Panc1 (cell line): ENCODE data around the gene ZBP1. TPM values are rescaled to one million over a fixed set of nuclear protein-coding genes. Genes with fewer than 3 reads are reported as not detected.

ENCODE experiments used
- ATAC-seq: fragments of 200-7000 bp; cut with Tn5 transposase; 2 replicates; pipeline ENCODE4 v1.9.1; 2020; ENCODE audit warnings: mild to moderate bottlenecking, moderate library complexity
- BruUV-seq: library from RNA; stranded (reverse); fragments of 400-500 nt; replicated peaks from 2 replicates; lab custom pipeline; 2021; lab: Mats Ljungman, UMichigan
- CTCF ChIA-PET: fragments of 300-600 bp; sonication (Branson Sonifier 250); formaldehyde crosslinking; loops from one replicate; lab custom pipeline; 2022; ENCODE audit warnings: antibody characterized with exemption; lab: Charles Lee
- POLR2A ChIA-PET: fragments of 300-600 bp; sonication (Branson Sonifier 250); formaldehyde crosslinking; loops from one replicate; lab custom pipeline; 2022; ENCODE audit warnings: antibody characterized with exemption; lab: Charles Lee
- DNase-seq: peaks from one replicate; pipeline ENCODE4 v3.0.0-alpha.2; 2010; ENCODE audit warnings: low read depth, low spot score
- H3K27ac ChIP-seq: 2 replicates; pipeline ENCODE4 v1.5.1; 2011; ENCODE audit warnings: mild to moderate bottlenecking, low read length, inconsistent platforms
- H3K27me3 ChIP-seq: fragments of 200-500 bp; sonication (Bioruptor generic); 2 replicates; pipeline ENCODE4 v1.6.0; 2014; ENCODE audit warnings: low read length, inconsistent platforms; ENCODE audit not compliant: control insufficient read depth, insufficient read depth
- H3K36me3 ChIP-seq: fragments of 200-500 bp; sonication (Bioruptor generic); 2 replicates; pipeline ENCODE4 v1.5.1; 2014; ENCODE audit warnings: inconsistent platforms, mild to moderate bottlenecking, low read length, moderate library complexity; ENCODE audit not compliant: control insufficient read depth, insufficient read depth
- H3K4me1 ChIP-seq: 2 replicates; pipeline ENCODE4 v1.5.1; 2011; ENCODE audit warnings: inconsistent platforms, mild to moderate bottlenecking, low read length, moderate library complexity; ENCODE audit not compliant: control insufficient read depth, insufficient read depth
- H3K4me3 ChIP-seq, 2 experiments: 2 replicates each; pipeline ENCODE4 v1.5.1; 2011 to 2012; ENCODE audit warnings: low read depth in 2 of 2, low read length in 2 of 2, mild to moderate bottlenecking in 2 of 2, inconsistent platforms in 1 of 2, moderate library complexity in 1 of 2
- H3K9me3 ChIP-seq: fragments of 200-500 bp; sonication (Bioruptor generic); 2 replicates; pipeline ENCODE4 v1.5.1; 2014; ENCODE audit warnings: low read depth, mild to moderate bottlenecking, inconsistent platforms, low read length, moderate library complexity; ENCODE audit not compliant: control insufficient read depth, insufficient read depth
- POLR2AphosphoS5 ChIP-seq: IDR thresholded peaks from 2 replicates; pipeline ENCODE4 v1.6.1; 2012; ENCODE audit warnings: mild to moderate bottlenecking, low read depth, low read length, moderate library complexity
- SIN3A ChIP-seq: IDR thresholded peaks from 2 replicates; pipeline ENCODE4 v1.6.1; 2012; ENCODE audit warnings: low read depth, mild to moderate bottlenecking, low read length, moderate library complexity, borderline replicate concordance; ENCODE audit not compliant: insufficient read depth
- TCF7L2 ChIP-seq: IDR thresholded peaks from 2 replicates; pipeline ENCODE4 v1.6.1; 2011; ENCODE audit warnings: mild to moderate bottlenecking, low read depth, low read length, inconsistent platforms
- in situ Hi-C: cut with HindIII; loops from 2 replicates; pipeline ENCODE4 v1.10.0; 2016; ENCODE audit warnings: low sequenced_read_pairs, low pct_unique_long_range_greater_than_20kb
- intact Hi-C: fragments of 100-400 bp; cut with micrococcal nuclease; formaldehyde crosslinking; loops from one replicate; pipeline ENCODE4 v1.10.0; 2022; ENCODE audit not compliant: unreplicated experiment
- total RNA-seq: library from RNA; stranded (reverse); gene quantifications from one replicate; pipeline ENCODE4 v1.2.1, GENCODE V29; 2021; ENCODE audit not compliant: unreplicated experiment
- TF ChIP-seq, protein P1 (sequence below): fragments of 450-650 bp; IDR thresholded peaks from 2 replicates; pipeline ENCODE4 v1.5.1; 2017; ENCODE audit warnings: mild to moderate bottlenecking
- TF ChIP-seq, protein P2 (sequence below), 2 experiments: IDR thresholded peaks; 2 replicates each; pipeline ENCODE4 v1.6.1; 2011 to 2012; ENCODE audit warnings: low read depth in 2 of 2, control low read depth in 1 of 2, low read length in 1 of 2, mild to moderate bottlenecking in 1 of 2, moderate library complexity in 1 of 2; ENCODE audit not compliant: insufficient read depth in 1 of 2

ZBP1 gene
- total RNA-seq, 1 experiment from 2014 or later: not detected

DNA sequence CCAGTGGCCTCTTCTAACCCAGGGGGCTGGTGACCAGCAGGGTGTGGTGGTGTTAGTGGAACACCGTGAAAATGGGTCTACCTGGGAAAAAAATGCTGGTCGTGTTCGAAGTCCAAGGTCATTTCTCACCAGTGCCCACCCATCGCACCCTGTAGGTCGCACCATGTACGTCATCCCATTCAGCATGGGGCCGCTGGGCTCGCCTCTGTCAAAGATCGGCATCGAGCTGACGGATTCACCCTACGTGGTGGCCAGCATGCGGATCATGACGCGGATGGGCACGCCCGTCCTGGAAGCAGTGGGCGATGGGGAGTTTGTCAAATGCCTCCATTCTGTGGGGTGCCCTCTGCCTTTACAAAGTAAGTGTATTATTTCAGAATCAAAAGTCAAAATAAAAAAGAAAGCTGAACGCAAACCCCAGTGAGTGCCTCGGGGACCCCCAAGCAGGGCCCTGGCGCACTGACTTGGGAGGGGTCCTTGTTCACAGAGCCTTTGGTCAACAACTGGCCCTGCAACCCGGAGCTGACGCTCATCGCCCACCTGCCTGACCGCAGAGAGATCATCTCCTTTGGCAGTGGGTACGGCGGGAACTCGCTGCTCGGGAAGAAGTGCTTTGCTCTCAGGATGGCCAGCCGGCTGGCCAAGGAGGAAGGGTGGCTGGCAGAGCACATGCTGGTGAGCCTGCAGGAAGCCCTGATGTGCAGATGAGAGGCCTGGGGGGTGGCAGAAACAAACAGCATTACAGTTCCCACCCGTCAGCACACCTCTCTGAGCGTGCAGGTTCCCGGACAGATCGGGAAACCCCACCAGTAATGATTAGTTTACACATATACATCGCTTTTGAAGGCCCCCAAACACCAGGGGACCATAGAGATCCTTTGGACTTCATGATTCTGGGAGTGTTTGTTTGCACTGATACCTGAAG lies 57.4 kb downstream of the ZBP1 start:
- TF ChIP-seq SIN3A: no peak
- TF ChIP-seq POLR2AphosphoS5: no peak
- TF ChIP-seq, protein P1, sequence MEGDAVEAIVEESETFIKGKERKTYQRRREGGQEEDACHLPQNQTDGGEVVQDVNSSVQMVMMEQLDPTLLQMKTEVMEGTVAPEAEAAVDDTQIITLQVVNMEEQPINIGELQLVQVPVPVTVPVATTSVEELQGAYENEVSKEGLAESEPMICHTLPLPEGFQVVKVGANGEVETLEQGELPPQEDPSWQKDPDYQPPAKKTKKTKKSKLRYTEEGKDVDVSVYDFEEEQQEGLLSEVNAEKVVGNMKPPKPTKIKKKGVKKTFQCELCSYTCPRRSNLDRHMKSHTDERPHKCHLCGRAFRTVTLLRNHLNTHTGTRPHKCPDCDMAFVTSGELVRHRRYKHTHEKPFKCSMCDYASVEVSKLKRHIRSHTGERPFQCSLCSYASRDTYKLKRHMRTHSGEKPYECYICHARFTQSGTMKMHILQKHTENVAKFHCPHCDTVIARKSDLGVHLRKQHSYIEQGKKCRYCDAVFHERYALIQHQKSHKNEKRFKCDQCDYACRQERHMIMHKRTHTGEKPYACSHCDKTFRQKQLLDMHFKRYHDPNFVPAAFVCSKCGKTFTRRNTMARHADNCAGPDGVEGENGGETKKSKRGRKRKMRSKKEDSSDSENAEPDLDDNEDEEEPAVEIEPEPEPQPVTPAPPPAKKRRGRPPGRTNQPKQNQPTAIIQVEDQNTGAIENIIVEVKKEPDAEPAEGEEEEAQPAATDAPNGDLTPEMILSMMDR: no peak
- TF ChIP-seq, protein P2, sequence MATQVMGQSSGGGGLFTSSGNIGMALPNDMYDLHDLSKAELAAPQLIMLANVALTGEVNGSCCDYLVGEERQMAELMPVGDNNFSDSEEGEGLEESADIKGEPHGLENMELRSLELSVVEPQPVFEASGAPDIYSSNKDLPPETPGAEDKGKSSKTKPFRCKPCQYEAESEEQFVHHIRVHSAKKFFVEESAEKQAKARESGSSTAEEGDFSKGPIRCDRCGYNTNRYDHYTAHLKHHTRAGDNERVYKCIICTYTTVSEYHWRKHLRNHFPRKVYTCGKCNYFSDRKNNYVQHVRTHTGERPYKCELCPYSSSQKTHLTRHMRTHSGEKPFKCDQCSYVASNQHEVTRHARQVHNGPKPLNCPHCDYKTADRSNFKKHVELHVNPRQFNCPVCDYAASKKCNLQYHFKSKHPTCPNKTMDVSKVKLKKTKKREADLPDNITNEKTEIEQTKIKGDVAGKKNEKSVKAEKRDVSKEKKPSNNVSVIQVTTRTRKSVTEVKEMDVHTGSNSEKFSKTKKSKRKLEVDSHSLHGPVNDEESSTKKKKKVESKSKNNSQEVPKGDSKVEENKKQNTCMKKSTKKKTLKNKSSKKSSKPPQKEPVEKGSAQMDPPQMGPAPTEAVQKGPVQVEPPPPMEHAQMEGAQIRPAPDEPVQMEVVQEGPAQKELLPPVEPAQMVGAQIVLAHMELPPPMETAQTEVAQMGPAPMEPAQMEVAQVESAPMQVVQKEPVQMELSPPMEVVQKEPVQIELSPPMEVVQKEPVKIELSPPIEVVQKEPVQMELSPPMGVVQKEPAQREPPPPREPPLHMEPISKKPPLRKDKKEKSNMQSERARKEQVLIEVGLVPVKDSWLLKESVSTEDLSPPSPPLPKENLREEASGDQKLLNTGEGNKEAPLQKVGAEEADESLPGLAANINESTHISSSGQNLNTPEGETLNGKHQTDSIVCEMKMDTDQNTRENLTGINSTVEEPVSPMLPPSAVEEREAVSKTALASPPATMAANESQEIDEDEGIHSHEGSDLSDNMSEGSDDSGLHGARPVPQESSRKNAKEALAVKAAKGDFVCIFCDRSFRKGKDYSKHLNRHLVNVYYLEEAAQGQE (IDR thresholded peaks at IDR 0.05; ENCODE audit: insufficient read depth in 1 of 2, low read depth in 2 of 2, low read length in 1 of 2): no peak
- no peak for TF ChIP-seq TCF7L2
- ATAC-seq (no peak), DNase-seq (no peak)
- ChIA-PET CTCF (no interaction called here), POLR2A (no interaction called here)
- no peak overlapping the region for H3K27ac ChIP-seq
- intact Hi-C loops (no loop called here), in situ Hi-C loops (no loop called here)
- no peaks in the 10 kb centered on the region for H3K9me3 ChIP-seq
- no peak overlapping the region for H3K4me3 ChIP-seq
- no TSS peak for BruUV-seq
- H3K36me3 ChIP-seq: no peaks in the 10 kb centered on the region
- peaks cover 14% of the 10 kb centered on the region for H3K27me3 ChIP-seq
- H3K4me1 ChIP-seq: no peaks in the 10 kb centered on the region

DNA sequence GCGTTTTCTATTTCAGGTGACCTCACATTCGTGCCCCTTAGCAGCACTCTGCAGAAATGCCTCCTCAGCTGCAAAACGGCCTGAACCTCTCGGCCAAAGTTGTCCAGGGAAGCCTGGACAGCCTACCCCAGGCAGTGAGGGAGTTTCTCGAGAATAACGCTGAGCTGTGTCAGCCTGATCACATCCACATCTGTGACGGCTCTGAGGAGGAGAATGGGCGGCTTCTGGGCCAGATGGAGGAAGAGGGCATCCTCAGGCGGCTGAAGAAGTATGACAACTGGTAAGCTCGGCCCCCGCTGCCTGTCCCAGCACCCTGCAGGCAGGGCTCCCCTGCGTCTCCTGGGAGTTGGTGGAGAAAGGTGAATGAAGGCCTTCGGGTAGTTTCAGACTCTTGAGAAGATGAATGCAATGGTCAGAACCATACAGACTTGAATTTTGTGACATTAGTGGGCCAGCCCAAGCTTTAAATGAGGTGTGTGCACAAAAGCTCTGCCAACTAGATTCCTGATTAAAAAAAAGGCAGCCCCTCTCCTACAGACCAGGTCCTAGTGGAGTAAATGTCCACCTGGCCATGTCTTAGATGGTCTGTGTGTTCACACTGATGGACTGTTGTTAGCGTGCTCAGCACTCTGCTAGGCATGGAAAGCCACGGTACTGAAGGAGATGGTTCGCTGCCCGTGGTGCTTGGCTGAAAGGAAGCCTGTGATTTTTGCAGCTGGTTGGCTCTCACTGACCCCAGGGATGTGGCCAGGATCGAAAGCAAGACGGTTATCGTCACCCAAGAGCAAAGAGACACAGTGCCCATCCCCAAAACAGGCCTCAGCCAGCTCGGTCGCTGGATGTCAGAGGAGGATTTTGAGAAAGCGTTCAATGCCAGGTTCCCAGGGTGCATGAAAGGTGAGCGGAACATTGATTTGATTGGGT lies 58.6 kb downstream of the ZBP1 start:
- BruUV-seq: no TSS peak
- TF ChIP-seq TCF7L2: no peak
- TF ChIP-seq SIN3A: no peak
- no peak for TF ChIP-seq POLR2AphosphoS5
- TF ChIP-seq, protein P2 (IDR thresholded peaks at IDR 0.05; ENCODE audit: insufficient read depth in 1 of 2, low read depth in 2 of 2, low read length in 1 of 2): no peak
- TF ChIP-seq, protein P1: no peak
- Histone ChIP-seq H3K9me3 (no peaks in the 10 kb centered on the region), H3K27me3 (peaks cover 16% of the 10 kb centered on the region), H3K36me3 (no peaks in the 10 kb centered on the region), H3K4me1 (no peaks in the 10 kb centered on the region), H3K4me3 (no peak overlapping the region), H3K27ac (no peak overlapping the region)
- no peak for ATAC-seq
- ChIA-PET POLR2A (no interaction called here), CTCF (interaction anchor here (0.6 kb wide), 1 partner anchor 688 kb away, joined by 11 read pairs; no protein-coding TSS in a partner anchor)
- intact Hi-C loops (no loop called here), in situ Hi-C loops (no loop called here)
- no peak for DNase-seq
